Measurements from ENCODE around the gene ZNF160.

ZNF160 gene

GRCh38 chr19:53068834-53069233 is 34.4 kb downstream of the ZNF160 start:
- TF ChIP-seq, protein P1, sequence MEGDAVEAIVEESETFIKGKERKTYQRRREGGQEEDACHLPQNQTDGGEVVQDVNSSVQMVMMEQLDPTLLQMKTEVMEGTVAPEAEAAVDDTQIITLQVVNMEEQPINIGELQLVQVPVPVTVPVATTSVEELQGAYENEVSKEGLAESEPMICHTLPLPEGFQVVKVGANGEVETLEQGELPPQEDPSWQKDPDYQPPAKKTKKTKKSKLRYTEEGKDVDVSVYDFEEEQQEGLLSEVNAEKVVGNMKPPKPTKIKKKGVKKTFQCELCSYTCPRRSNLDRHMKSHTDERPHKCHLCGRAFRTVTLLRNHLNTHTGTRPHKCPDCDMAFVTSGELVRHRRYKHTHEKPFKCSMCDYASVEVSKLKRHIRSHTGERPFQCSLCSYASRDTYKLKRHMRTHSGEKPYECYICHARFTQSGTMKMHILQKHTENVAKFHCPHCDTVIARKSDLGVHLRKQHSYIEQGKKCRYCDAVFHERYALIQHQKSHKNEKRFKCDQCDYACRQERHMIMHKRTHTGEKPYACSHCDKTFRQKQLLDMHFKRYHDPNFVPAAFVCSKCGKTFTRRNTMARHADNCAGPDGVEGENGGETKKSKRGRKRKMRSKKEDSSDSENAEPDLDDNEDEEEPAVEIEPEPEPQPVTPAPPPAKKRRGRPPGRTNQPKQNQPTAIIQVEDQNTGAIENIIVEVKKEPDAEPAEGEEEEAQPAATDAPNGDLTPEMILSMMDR (IDR thresholded peaks at IDR 0.05) = no peak
- Histone ChIP-seq H3K4me3 (peak overlapping the region; percentile 20), H3K27ac (no peak overlapping the region)
- DNase-seq (ENCODE audit: low spot score) = no peak

GRCh38 chr19:53068199-53068598 is 35.0 kb downstream of the ZNF160 start:
- no peak for DNase-seq (ENCODE audit: low spot score)
- no peak overlapping the region for H3K27ac ChIP-seq
- TF ChIP-seq, protein P1 (IDR thresholded peaks at IDR 0.05) = no peak
- H3K4me3 ChIP-seq = peak overlapping the region; percentile 14

- TF ChIP-seq, protein P1 (IDR thresholded peaks at IDR 0.05) = no peak
- Histone ChIP-seq H3K27ac (no peak overlapping the region), H3K4me3 (no peak overlapping the region)
- DNase-seq (ENCODE audit: low spot score) = no peak
Observed at GRCh38 chr19:53057904-53058580, 45.2 kb downstream of the ZNF160 start.

- H3K27ac ChIP-seq = no peak overlapping the region
- no peak for DNase-seq (ENCODE audit: low spot score)
- H3K4me3 ChIP-seq = no peak overlapping the region
- TF ChIP-seq, protein P1 (IDR thresholded peaks at IDR 0.05) = no peak
Observed at GRCh38 chr19:53055117-53055516, 48.1 kb downstream of the ZNF160 start.

DNA sequence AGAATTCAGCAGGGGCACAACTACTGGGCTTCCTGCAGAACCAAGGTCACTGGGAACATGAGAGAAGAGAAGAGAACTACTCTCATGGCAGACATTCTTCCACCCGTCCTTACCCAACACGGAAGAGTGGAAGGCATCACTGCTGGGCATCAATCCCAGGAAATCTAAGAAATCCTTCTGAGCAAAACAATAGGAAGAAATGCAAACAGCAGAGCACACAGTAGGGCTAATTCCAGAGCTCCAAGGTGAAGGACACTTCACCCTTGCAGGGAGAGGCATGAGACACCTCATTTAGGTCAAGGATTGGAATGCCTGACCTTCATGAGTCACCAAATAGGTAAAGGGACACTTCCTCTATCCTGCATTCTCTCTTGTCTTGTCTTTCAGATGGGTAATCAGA is 55.8 kb downstream of the ZNF160 start:
- DNase-seq (ENCODE audit: low spot score) = no peak
- no peak overlapping the region for H3K27ac ChIP-seq
- no peak overlapping the region for H3K4me3 ChIP-seq
- TF ChIP-seq, protein P1 (IDR thresholded peaks at IDR 0.05) = no peak

DNA sequence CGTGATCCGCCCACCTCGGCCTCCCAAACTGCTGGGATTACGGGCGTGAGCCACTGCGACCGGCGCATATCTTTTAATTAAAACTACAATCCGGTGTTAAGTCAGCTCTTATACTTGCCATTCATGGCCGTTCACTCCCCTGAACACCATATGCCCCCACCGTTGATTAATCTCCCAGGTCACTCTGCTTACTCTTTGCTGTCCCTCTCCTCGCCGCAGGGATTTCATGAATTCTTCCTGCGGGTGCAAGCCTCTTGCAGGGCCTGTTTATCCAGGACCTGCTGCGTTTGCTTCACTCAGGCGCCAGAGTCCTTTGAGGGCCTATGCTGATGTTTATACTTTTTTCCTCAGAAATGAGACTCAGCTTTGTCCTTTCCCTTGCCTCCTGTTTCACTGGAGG is 57.7 kb downstream of the ZNF160 start:
- no peak for DNase-seq (ENCODE audit: low spot score)
- H3K27ac ChIP-seq = no peak overlapping the region
- TF ChIP-seq, protein P1 (IDR thresholded peaks at IDR 0.05) = no peak
- no peak overlapping the region for H3K4me3 ChIP-seq

GRCh38 chr19:53041366-53041765 is 61.9 kb downstream of the ZNF160 start:
- DNase-seq (ENCODE audit: low spot score) = no peak
- TF ChIP-seq, protein P1 (IDR thresholded peaks at IDR 0.05) = no peak
- Histone ChIP-seq H3K27ac (no peak overlapping the region), H3K4me3 (no peak overlapping the region)
